GM12875 (cell line): ENCODE results near the gene HSD11B2.

Experiments used
- H3K4me3 ChIP-seq: one replicate; pipeline ENCODE4 v1.5.1; 2011; ENCODE audit warnings: low read depth, low read length, control low read depth
- CTCF ChIP-seq: IDR thresholded peaks from 2 replicates; pipeline ENCODE4 v1.5.1; 2011; ENCODE audit warnings: low read depth, mild to moderate bottlenecking, control low read depth, inconsistent platforms, low read length, moderate library complexity, borderline replicate concordance; ENCODE audit not compliant: insufficient read depth

HSD11B2 gene

DNA sequence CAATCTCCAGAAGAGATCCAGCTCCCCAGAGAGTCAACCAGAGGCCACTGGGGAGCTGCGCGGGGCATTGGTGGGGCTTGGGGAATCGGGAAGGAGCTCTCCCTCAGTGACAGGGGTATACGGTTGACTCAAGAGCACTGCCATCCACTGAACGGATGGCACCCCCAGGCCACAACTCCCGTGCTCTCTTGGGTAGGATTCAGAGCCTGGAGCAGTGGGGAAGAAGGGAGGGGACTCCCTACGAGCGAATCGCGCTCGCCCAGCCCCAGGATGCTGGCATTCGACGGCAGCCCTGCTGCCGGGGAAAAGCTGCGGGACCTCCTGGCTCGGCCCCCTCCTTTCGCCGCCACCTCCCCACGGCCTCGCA is 37.1 kb upstream of the HSD11B2 start:
- H3K4me3 ChIP-seq: no peak overlapping the region
- TF ChIP-seq CTCF: no peak

DNA sequence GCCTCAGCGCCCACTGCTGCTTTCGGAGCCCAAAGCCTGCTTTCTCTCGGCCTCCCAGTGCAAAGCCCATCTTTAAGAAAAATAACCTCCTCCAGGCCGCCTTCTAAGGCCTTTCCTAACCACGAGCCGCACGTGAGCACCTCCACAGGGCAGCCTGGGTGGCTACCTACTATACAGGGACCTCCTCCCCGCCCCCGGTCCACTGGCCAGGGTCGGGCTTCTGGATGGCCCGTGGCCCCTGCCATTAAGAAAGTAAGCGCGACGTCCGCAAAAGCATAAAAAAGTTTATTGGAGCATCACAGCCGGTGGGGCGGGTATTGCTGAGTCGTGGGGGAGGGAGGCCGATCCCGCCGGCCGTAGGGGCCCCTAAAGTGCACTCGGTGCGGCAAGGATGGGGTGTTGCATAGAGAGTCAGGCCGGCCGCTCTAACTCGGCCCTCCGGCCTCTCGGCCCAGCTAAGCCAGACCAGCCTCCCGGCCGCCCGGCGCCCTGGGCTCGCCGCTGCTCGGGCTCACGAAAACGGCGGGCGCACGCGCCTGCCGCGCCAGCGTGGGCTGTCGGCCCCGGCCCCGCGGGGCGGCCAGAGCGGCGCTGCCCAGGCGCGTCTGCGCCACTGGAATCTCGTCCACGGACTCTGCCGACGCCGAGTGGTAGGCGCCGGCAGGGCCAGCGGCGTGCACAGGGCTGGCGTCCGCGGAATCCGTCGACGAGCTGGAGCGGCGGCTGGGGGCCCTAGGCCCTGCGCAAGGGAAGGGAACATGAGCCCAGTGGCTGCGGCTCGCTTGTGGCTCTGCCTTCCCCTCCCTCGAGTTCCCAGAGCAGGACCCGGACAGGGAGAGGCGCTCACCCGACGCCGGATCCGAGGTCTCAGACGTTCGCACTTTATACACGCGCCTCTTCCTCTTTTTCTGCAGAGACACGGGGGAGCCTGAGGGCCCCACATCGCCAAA is 36.5 kb upstream of the HSD11B2 start:
- TF ChIP-seq CTCF: no peak
- no peak overlapping the region for H3K4me3 ChIP-seq

GRCh38 chr16:67395105-67395457 is 35.8 kb upstream of the HSD11B2 start:
- no peak overlapping the region for H3K4me3 ChIP-seq
- no peak for TF ChIP-seq CTCF

DNA sequence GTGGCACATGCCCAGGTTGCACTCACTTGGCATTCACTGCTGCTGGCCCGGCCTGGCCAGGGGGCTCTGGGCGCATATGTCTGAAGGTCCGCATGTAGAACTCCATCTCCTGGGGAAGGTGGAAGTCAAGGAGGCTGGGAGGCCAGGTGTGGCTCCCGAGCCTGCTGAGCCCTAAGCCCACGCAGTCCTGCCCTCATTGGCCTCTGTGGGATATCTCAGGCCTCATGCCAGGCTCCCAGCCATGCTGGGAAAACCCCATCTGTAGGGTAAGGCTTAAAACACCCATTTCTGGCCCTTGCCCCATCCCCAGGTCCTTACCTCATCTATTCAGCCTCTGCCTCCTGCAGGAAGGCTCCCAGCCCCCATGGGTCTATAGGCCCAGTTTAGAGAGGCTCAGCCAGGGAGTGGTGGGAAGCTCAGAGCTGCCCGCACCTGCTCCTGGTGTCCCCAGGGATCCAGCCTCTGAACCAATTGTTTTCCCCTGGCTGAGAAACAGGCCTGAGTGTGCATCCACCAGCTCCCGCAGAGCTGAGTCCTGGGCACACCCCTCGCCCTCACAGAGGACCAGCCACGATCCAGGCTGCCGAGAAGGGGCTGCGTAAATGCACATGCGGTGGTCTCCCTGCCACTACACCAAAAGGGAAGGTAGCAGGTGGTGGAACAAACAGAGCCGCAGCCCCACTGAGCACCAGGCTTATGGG is 35.3 kb upstream of the HSD11B2 start:
- H3K4me3 ChIP-seq: no peak overlapping the region
- no peak for TF ChIP-seq CTCF

GRCh38 chr16:67396159-67397035 is 34.5 kb upstream of the HSD11B2 start:
- no peak for TF ChIP-seq CTCF
- H3K4me3 ChIP-seq: no peak overlapping the region

DNA sequence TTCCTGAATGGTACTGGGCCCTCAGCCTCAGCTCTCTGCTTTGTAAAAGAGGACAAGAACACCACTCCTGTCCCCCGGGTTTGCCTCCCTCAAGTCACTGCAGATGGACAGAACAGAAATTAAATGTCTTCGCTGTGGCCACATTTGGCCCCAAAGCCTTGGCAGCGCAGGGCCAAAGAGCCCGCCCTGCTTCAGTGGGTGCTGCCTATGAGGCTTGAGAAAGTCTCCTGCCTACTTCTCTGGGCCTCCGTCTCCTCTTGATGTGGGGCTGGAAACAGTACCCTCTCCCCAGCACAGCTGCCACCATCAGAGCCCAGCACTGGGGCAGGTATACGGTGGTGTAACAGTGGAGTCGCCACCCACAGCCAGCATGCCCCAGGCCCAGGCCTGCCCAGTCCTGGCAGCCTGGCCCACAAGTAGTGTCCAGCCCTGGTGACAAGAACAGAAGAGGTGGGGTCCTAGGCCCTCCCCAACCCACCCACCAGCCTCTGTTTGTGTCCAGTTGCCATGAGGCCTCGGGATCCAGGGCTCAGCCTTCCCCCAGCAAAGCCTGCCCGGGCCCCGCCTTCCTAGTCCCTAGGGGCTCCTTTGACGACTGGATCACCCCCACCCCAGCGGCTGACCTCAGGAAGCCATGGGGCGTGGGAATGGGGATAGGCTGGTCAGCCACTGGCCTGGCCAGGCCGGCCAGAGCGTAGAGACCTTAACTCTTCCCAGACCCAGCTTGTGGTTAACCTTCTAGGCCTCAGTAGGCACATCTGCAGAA is 33.7 kb upstream of the HSD11B2 start:
- H3K4me3 ChIP-seq: no peak overlapping the region
- no peak for TF ChIP-seq CTCF
